ENCODE measurements around the gene ZKSCAN3.

Gene ZKSCAN3

DNA sequence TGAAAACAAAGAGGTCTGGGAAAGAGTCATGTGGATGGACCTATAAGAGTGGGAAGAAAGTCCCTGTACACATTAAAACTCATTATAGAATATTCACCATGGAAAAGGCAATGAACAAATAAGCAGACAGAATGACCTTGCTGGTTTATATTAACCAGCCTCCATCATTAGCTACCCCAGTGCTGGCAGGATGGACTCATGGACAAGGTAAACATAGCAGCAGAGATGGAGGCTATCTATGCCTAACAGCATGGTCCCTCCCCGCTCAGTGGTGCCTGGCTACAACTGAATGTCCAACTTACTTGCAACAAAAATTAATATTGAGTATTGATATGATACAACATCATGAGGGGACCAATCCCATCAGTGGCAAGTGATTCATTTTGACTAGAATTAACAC lies 4.5 kb upstream of the ZKSCAN3 start (continued):
- no peak for TF ChIP-seq TOX (CRISPR knock-in tag; IDR thresholded peaks at IDR 0.05; ENCODE audit: borderline replicate concordance)
- TF ChIP-seq, protein P1, sequence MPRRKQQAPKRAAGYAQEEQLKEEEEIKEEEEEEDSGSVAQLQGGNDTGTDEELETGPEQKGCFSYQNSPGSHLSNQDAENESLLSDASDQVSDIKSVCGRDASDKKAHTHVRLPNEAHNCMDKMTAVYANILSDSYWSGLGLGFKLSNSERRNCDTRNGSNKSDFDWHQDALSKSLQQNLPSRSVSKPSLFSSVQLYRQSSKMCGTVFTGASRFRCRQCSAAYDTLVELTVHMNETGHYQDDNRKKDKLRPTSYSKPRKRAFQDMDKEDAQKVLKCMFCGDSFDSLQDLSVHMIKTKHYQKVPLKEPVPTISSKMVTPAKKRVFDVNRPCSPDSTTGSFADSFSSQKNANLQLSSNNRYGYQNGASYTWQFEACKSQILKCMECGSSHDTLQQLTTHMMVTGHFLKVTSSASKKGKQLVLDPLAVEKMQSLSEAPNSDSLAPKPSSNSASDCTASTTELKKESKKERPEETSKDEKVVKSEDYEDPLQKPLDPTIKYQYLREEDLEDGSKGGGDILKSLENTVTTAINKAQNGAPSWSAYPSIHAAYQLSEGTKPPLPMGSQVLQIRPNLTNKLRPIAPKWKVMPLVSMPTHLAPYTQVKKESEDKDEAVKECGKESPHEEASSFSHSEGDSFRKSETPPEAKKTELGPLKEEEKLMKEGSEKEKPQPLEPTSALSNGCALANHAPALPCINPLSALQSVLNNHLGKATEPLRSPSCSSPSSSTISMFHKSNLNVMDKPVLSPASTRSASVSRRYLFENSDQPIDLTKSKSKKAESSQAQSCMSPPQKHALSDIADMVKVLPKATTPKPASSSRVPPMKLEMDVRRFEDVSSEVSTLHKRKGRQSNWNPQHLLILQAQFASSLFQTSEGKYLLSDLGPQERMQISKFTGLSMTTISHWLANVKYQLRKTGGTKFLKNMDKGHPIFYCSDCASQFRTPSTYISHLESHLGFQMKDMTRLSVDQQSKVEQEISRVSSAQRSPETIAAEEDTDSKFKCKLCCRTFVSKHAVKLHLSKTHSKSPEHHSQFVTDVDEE (CRISPR knock-in tag; IDR thresholded peaks at IDR 0.05) = no peak

DNA sequence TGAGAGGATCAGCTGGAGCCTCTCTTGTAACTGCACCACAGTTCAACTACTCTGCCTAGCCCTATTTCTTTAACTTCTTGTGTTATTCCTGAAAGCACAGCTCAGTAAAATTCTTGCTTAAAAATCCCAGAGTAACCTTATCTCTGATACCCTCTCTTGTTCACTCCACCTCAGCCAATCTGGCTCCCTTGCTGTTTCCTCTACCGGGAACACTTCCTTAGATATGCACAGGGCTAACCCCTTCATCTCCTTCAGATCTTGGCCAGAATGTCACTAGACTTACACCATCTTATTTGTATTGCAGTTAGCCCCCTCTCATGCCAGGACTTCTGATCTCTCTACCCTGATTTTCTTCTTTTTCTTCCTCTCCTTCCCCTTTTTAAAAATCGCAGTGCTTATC lies 2.6 kb upstream of the ZKSCAN3 start:
- TF ChIP-seq BACH2 (CRISPR knock-in tag; IDR thresholded peaks at IDR 0.05; ENCODE audit: borderline replicate concordance) = no peak
- no peak for TF ChIP-seq ARNTL (CRISPR knock-in tag; IDR thresholded peaks at IDR 0.05; ENCODE audit: borderline replicate concordance, low read depth)
- no peak for TF ChIP-seq ISL1 (CRISPR knock-in tag; IDR thresholded peaks at IDR 0.05)
- no peak for ATAC-seq

DNA sequence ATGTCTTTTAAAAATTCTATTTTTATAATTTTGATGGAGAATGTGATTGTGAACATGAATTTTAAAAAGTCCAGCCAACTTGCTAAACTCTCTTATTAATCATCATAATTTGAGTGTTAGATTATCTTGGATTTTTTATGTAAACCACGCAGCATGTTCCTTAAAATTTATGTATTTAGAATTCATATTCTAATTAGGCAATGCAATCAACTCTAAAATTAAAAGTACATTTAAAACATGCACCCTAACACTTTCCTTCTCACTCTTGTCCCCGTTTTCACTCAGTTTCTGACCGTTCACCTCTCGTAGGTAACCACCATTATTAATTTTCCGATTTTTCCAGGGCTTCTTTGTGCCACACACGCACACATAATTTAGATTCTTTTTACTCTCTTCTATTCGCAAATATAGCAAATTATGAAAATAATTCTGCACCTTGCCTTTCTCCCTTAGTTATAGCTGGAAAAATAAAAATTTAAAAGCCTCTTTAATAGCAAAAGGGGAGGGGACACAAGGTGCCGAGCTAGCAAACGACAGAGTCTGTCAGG lies 329 bp upstream of the ZKSCAN3 start:
- ATAC-seq = peak; percentile 34
- TF ChIP-seq, protein P2, sequence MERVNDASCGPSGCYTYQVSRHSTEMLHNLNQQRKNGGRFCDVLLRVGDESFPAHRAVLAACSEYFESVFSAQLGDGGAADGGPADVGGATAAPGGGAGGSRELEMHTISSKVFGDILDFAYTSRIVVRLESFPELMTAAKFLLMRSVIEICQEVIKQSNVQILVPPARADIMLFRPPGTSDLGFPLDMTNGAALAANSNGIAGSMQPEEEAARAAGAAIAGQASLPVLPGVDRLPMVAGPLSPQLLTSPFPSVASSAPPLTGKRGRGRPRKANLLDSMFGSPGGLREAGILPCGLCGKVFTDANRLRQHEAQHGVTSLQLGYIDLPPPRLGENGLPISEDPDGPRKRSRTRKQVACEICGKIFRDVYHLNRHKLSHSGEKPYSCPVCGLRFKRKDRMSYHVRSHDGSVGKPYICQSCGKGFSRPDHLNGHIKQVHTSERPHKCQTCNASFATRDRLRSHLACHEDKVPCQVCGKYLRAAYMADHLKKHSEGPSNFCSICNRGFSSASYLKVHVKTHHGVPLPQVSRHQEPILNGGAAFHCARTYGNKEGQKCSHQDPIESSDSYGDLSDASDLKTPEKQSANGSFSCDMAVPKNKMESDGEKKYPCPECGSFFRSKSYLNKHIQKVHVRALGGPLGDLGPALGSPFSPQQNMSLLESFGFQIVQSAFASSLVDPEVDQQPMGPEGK (CRISPR knock-in tag; IDR thresholded peaks at IDR 0.05; ENCODE audit: borderline replicate concordance) = no peak
- TF ChIP-seq ARNTL (CRISPR knock-in tag; IDR thresholded peaks at IDR 0.05; ENCODE audit: borderline replicate concordance, low read depth) (no peak), ZC3H10 (CRISPR knock-in tag; IDR thresholded peaks at IDR 0.05) (no peak), PPARA (CRISPR knock-in tag; IDR thresholded peaks at IDR 0.05; ENCODE audit: borderline replicate concordance) (no peak), ESRRG (CRISPR knock-in tag; IDR thresholded peaks at IDR 0.05) (no peak), ZFP3 (CRISPR knock-in tag; IDR thresholded peaks at IDR 0.05) (no peak)
- TF ChIP-seq, protein P1 (CRISPR knock-in tag; IDR thresholded peaks at IDR 0.05) = no peak

DNA sequence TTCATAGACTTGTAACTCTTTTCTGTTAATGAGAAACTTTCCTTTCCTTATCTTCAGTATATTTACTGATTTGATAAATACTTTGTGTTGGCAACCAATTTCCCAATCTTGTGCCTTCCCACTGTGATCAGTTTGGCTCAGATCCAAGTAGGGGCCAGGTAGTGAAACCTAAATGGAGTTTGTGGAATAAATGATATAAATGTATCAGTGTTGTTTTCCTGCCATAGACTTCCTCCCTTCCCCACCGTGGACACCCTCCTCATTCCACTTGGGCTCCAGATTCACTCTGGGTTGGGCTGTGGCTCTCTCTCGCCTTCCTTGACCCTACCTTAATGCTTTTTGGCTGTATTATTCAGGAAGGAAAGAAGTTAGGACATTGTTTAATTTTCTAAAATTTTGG lies 1.3 kb downstream of the ZKSCAN3 start:
- no peak for ATAC-seq
- TF ChIP-seq PPARA (CRISPR knock-in tag; IDR thresholded peaks at IDR 0.05; ENCODE audit: borderline replicate concordance) = no peak
- TF ChIP-seq ZC3H10 (CRISPR knock-in tag; IDR thresholded peaks at IDR 0.05) = no peak
- no peak for TF ChIP-seq ESRRG (CRISPR knock-in tag; IDR thresholded peaks at IDR 0.05)
- no peak for TF ChIP-seq ISL1 (CRISPR knock-in tag; IDR thresholded peaks at IDR 0.05)
- no peak for TF ChIP-seq CREB5 (CRISPR knock-in tag; IDR thresholded peaks at IDR 0.05; ENCODE audit: low read depth)
- TF ChIP-seq BACH2 (CRISPR knock-in tag; IDR thresholded peaks at IDR 0.05; ENCODE audit: borderline replicate concordance) = no peak
- no peak for TF ChIP-seq ARNTL (CRISPR knock-in tag; IDR thresholded peaks at IDR 0.05; ENCODE audit: borderline replicate concordance, low read depth)
- TF ChIP-seq, protein P2 (CRISPR knock-in tag; IDR thresholded peaks at IDR 0.05; ENCODE audit: borderline replicate concordance) = no peak
- TF ChIP-seq GLIS3 (CRISPR knock-in tag; IDR thresholded peaks at IDR 0.05) = no peak
- no peak for TF ChIP-seq CSRNP3 (CRISPR knock-in tag; IDR thresholded peaks at IDR 0.05)
- TF ChIP-seq ZNF70 (CRISPR knock-in tag; IDR thresholded peaks at IDR 0.05) = no peak
- no peak for TF ChIP-seq SNAI2 (CRISPR knock-in tag; IDR thresholded peaks at IDR 0.05)
- no peak for TF ChIP-seq ZNF565 (CRISPR knock-in tag; conservative IDR thresholded peaks at IDR 0.05; ENCODE audit: low read depth)
- TF ChIP-seq OSR1 (CRISPR knock-in tag; IDR thresholded peaks at IDR 0.05) = no peak
- TF ChIP-seq ZFP3 (CRISPR knock-in tag; IDR thresholded peaks at IDR 0.05) = no peak
- TF ChIP-seq ZNF8 (CRISPR knock-in tag; IDR thresholded peaks at IDR 0.05) = no peak
- TF ChIP-seq, protein P3, sequence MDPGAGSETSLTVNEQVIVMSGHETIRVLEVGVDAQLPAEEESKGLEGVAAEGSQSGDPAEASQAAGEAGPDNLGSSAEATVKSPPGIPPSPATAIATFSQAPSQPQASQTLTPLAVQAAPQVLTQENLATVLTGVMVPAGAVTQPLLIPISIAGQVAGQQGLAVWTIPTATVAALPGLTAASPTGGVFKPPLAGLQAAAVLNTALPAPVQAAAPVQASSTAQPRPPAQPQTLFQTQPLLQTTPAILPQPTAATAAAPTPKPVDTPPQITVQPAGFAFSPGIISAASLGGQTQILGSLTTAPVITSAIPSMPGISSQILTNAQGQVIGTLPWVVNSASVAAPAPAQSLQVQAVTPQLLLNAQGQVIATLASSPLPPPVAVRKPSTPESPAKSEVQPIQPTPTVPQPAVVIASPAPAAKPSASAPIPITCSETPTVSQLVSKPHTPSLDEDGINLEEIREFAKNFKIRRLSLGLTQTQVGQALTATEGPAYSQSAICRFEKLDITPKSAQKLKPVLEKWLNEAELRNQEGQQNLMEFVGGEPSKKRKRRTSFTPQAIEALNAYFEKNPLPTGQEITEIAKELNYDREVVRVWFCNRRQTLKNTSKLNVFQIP (CRISPR knock-in tag; IDR thresholded peaks at IDR 0.05; ENCODE audit: borderline replicate concordance, low read depth) = no peak
